Putamen (tissue), 1 donor: ENCODE results near the gene ZXDC.

Experiments used
- DNase-seq: peaks from one replicate; pipeline ENCODE4 v3.0.0-alpha.2; 2016; ENCODE audit warnings: low spot score

The ZXDC gene

GRCh38 chr3:126415661-126416591, 59.8 kb downstream of the ZXDC start:
- DNase-seq = no peak

DNA sequence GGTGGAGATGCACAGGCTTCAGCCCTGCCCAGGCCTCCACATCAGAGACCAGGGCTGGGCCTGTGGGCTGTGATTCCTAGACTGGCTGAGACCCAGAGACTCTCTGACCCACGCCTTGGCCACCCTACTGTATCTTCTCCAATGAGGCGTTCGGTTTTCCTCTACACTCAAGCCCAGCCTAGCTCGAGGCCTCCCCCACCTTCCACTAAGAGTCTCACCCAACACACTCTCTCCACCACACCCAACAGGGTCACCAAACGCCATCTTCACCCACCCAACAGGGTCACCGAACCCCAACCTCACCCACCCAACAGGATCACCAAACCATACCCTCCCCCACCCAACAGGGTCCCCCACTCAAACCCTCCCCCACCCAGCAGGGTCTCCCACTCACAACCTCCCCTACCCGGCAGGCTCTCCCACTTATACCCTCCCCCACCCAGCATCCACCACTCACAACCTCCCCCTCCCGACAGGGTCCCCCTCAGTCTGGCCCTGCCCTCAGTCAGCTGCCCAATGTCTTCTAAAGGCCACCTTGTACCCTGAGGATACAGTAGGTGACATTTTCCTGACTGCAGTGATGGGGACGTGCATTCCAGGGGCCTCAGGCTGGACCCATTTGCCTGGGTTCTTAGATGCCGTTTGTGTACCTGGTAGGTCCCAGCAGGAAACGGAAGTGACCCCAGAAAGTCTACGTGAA, 60.6 kb downstream of the ZXDC start:
- no peak for DNase-seq

- DNase-seq = no peak
Observed at GRCh38 chr3:126414406-126414805, 61.3 kb downstream of the ZXDC start.

DNA sequence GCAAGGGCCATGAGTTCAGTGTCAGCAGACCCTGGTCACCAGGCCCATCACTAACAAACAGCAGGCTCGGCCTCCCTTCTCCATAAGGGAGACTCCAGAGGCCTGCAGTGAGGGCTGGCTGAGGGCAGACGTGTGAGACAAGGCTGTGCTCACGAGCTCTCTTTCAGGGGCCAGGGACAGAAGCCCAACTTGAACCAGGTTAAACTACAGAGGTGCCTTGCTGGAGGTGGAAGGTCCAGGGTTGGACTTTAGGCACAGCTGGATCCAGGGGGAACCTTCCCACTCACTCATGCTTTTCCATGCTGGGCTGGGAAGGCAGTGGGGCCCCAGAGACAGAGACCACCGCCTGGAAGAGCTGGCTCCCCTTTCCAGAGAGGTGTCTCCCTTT, 62.0 kb downstream of the ZXDC start:
- no peak for DNase-seq

GRCh38 chr3:126412841-126413692, 62.6 kb downstream of the ZXDC start:
- no peak for DNase-seq

DNA sequence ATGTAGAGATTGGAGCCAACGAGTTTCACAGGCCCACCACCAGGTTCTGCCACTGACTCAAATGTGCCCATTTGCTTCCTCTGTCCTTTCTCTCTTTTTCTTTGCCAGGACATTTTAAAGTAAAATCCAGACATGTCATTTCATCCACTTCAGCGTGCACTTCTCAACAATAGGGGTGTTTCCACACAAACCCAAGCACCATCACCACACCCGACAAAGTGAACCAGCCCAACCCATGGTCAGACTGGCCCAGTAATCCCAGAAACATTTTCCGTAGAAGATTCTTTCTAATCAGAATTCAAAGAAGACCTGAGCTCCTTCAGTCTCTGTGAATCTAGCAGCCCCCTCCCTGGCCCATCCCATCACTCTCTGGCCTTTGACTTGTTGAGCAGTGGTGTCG, 67.6 kb downstream of the ZXDC start:
- no peak for DNase-seq

DNA sequence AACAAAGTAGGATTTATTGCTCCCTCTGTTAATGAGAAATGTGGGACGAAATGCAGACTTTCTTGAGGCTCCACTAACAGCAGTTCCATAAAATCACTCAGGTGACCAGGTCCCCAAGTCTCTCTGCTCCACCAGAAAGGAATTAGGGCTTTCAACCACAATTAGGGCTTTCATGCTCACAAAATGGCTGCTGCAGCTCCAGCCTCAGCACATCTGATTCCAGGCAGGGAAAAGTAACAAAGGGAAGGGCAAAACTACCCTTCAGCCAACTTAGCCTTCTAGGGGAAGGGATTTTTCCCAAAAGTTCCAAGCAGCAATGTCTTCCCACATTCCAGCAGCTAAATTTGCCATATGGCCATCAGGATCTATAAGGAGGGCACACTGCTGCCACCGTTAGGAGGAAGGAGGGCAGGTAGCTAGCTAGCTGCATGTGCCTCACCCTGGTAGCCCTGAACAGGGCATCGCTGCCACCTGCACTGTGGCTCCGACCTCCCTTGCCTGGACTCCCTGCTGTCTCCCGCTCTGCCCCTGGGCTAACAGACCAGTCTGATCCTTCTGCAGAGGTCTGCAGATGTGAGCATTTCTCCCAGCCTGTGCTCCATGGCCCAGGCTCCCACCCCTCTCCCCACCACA, 68.2 kb downstream of the ZXDC start:
- DNase-seq = no peak

DNA sequence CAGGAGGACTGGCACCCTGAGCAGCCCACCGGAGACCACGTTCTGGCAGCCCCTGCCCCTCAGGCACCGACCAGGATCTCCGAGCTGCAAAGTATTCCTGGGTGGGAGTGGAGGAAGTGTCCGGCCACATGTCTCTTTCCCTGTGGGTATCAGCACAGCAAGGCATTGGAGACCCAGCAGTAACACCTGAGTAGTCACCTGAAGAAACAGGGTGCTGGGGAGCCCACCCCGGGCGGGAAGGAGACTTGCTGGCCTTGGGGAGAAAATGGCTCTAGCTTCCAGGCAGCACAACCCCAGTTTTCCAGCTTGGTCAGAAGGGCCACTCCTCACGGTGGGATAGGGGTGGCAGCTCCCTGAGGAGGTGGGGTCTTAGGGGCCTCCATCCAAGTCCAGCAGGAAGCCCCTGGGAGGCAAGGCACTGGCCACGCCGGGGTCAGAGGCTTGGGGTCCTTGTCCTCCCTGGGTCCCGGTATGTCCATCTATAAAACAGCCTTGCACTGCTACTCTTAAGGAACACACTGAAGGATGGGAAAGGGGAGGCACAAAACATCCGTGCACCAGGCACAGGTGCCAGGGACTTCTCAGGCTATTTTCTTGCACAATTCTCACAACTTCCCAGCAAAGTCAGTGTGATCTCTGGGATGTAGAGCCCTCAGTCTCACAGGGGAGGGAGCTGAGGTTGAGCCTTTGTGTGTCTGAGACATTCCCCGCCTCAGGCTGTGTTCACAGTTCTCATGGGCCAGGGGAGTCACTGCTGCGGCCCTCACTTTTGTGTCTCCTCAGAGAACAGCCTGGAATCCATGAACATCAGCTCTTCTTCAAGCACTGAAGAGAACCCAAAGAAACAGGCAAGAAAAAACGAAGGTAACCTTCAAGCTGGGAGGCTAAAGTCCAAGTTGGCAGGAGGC, 69.0 kb downstream of the ZXDC start:
- no peak for DNase-seq

DNA sequence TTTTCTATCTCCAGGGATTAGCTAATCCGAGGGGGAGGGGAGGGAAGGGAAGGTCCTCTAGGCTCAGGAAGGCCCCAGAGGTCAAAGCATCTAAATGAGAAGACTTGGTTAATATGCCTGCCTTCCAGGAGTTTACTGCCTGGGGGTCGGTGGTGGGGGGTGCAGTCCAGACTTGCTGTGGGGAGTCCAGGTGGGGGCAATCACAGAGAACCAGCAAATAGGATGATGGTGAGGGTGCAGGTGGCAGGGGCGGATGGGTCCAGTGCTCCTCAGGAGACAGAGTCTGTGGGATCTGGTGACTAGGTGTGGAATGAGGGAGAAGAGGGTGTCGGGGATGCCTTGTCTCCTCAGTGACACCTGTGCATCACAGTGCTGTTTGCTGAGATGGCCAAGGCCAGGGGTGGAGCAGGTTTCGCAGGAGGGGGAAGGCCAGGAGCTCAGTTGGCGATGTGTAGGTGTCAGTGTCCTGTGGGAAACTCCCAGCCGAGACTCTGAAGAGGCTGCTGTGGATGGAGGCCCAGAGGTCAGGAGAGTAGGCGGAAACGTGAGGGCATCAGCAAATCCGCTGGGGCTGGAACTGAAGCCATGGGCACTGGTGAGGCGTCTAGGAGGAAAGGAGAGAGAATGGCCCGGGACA, 72.9 kb downstream of the ZXDC start:
- DNase-seq = no peak

DNA sequence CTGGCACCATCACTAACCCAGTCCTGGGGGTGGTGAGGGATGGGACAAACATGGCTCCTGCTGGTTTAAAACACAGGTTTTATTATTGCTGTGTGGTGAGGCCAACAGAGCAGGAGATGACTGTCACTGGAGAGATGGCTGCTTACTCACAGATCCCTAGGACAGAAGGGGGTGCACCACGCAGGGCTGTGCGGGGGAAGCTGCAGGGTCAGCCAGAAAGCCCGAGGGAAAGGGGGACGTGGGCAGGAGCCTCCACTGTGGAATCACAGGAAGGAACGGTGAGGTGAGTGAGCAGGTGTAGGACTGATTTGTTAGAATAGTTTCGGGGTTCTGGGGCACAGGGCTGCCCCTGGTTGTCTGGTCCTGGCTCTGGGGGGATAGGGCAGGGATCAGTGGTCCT, 73.5 kb downstream of the ZXDC start:
- no peak for DNase-seq

- DNase-seq = no peak
Observed at GRCh38 chr3:126401611-126402160, 74.0 kb downstream of the ZXDC start.

DNA sequence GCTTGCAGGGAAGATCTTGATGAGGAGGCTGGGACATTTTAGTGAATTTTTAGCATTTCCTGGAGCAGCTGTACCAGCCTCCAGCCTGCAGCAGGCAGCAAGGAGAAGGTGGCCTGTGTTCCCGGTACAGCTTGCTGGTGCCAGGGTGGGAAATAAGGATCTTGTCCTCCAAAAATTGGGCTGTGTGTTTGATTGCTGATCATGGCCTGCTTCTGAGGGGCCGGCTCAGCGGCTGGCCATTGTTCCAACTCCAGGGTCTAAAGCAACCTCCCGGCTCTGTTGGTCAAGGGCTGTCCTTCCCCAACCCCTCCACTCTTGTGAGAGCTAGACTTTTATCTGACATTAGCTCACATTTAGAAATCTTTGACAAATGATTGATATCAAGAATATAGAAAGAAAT, 75.9 kb downstream of the ZXDC start:
- DNase-seq = no peak

DNA sequence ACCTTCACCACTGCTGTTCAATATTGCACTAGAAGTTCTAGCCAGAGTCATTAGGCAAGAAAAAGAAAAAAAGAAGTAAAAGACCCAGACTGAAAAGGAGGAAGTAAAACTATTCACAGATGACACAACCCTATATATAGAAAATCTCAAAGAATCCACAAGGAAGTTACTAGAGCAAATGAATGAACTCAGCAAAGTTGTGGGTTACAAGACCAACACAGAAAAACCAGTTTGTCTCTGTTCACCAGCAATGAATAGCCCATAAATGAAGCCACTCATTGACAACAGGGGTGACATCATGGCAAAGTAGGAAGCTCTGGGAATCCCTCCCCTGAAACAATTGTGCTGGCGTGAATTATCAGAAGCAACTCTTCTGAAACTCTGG, 76.3 kb downstream of the ZXDC start:
- DNase-seq = no peak

- DNase-seq = no peak
Observed at GRCh38 chr3:126398423-126399350, 77.0 kb downstream of the ZXDC start.

- no peak for DNase-seq
Observed at GRCh38 chr3:126397610-126398422, 77.9 kb downstream of the ZXDC start.

GRCh38 chr3:126396536-126396935, 79.2 kb downstream of the ZXDC start:
- DNase-seq = no peak

DNA sequence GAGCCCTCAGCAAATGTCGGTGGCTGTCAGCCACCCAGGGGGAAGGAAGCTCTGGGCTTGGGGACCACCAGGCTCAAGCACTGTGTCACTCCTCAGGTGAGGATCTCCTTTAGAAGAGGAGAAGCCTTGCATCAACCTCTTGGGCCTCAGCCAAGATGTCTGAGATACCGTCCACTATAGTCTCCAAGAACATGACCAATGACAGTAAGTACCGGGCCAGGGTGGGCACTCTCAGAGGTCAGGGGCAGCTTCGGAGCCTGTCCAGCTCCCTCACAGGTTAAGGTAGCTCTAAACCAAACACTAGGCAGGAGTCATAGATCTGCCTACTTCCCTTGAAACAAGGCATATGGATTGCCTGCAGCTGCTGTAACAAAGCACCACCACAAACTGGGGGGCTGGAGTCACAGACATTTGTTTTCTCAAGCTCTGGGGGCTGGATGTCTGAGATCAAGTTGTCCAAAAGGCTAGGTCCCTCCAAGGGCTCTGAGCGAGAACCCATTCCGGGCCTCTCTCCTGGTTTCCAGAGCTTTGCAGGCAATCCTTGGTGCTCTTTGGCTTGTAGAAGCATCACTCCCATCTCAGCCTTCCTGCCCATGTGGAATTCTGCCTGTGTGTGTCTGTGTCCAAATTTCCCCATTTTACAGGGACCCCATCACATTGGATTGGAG, 79.7 kb downstream of the ZXDC start:
- DNase-seq = no peak

DNA sequence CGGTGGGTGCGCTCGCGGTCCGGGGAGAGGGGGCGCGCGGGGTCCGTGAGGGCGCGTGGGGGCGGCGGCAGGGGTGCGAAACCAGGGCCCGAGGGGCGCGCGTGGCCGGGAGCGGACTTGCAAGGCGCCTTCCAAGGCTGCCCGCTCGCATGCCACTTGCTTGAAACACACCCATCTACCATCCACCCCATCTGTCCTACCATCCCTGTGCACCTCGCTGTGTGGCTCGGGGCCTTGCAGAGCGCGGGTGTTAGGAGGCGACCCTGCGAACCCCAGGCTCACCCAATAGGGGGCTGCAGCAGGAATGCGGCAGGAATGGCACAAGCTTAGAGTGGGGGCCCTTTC, 80.7 kb downstream of the ZXDC start:
- DNase-seq = no peak
